IPS-18c (cell line): Measurements from ENCODE around the gene STAT3.
"Not testable (repeated sequence)": the region's sequence is repeated elsewhere in the genome, so short reads cannot be mapped to it uniquely, and the experiment has no call there.

Experiments
- H3K4me3 ChIP-seq: 2 replicates; pipeline ENCODE4 v1.7.0; 2013; ENCODE audit warnings: low read depth, mild to moderate bottlenecking, low read length, moderate library complexity; ENCODE audit not compliant: insufficient read depth
- H3K9me3 ChIP-seq: one replicate; pipeline ENCODE4 v1.6.1; 2013; ENCODE audit warnings: mild to moderate bottlenecking, low read length, moderate library complexity; ENCODE audit not compliant: control insufficient read depth, insufficient read depth

The STAT3 gene

GRCh38 chr17:42411905-42412679 lies 23.9 kb upstream of the STAT3 start:
- H3K9me3 ChIP-seq: no peaks in the 10 kb centered on the region
- H3K4me3 ChIP-seq: no peak overlapping the region

- H3K9me3 ChIP-seq: no peaks in the 10 kb centered on the region
- H3K4me3 ChIP-seq: no peak overlapping the region
These were observed 23.1 kb upstream of the STAT3 start for GRCh38 chr17:42411361-42411760.

GRCh38 chr17:42410319-42410685 lies 22.1 kb upstream of the STAT3 start:
- H3K4me3 ChIP-seq: no peak overlapping the region
- H3K9me3 ChIP-seq: no peaks in the 10 kb centered on the region

- no peak overlapping the region for H3K4me3 ChIP-seq
- no peaks in the 10 kb centered on the region for H3K9me3 ChIP-seq
These were observed 21.5 kb upstream of the STAT3 start for GRCh38 chr17:42409523-42410318.

- H3K4me3 ChIP-seq: no peak overlapping the region
These were observed 19.8 kb upstream of the STAT3 start for GRCh38 chr17:42408061-42408460.

GRCh38 chr17:42407289-42407836 lies 19.1 kb upstream of the STAT3 start:
- Histone ChIP-seq H3K9me3 (no peaks in the 10 kb centered on the region), H3K4me3 (no peak overlapping the region)

More at GRCh38 chr17:42408061-42408460, 19.8 kb upstream of the STAT3 start:
- H3K9me3 ChIP-seq: no peaks in the 10 kb centered on the region

GRCh38 chr17:42406615-42407288 lies 18.5 kb upstream of the STAT3 start:
- H3K9me3 ChIP-seq: no peaks in the 10 kb centered on the region
- H3K4me3 ChIP-seq: no peak overlapping the region

GRCh38 chr17:42405963-42406495 lies 17.8 kb upstream of the STAT3 start:
- no peak overlapping the region for H3K4me3 ChIP-seq
- H3K9me3 ChIP-seq: no peaks in the 10 kb centered on the region

- no peak overlapping the region for H3K4me3 ChIP-seq
- no peaks in the 10 kb centered on the region for H3K9me3 ChIP-seq
These were observed 16.8 kb upstream of the STAT3 start for GRCh38 chr17:42405076-42405475.

- H3K4me3 ChIP-seq: no peak overlapping the region; the same call in 1 of the 2 replicates
- H3K9me3 ChIP-seq: no peaks in the 10 kb centered on the region
These were observed 16.2 kb upstream of the STAT3 start for GRCh38 chr17:42404326-42405055.

- no peak overlapping the region for H3K4me3 ChIP-seq
These were observed 14.9 kb upstream of the STAT3 start for GRCh38 chr17:42403150-42403549.

GRCh38 chr17:42402117-42402516 lies 13.9 kb upstream of the STAT3 start:
- H3K9me3 ChIP-seq: no peaks in the 10 kb centered on the region
- no peak overlapping the region for H3K4me3 ChIP-seq

More at GRCh38 chr17:42403150-42403549, 14.9 kb upstream of the STAT3 start:
- no peaks in the 10 kb centered on the region for H3K9me3 ChIP-seq

- not testable (repeated sequence) for H3K9me3 ChIP-seq, H3K4me3 ChIP-seq
These were observed 12.7 kb upstream of the STAT3 start for GRCh38 chr17:42400844-42401375.

- no peak overlapping the region for H3K4me3 ChIP-seq
- H3K9me3 ChIP-seq: no peaks in the 10 kb centered on the region
These were observed 12.0 kb upstream of the STAT3 start for GRCh38 chr17:42399948-42400843.

- no peaks in the 10 kb centered on the region for H3K9me3 ChIP-seq
- H3K4me3 ChIP-seq: no peak overlapping the region
These were observed 10.9 kb upstream of the STAT3 start for GRCh38 chr17:42399121-42399520.

- not testable (repeated sequence) for H3K9me3 ChIP-seq, H3K4me3 ChIP-seq
These were observed 7.4 kb upstream of the STAT3 start for GRCh38 chr17:42395601-42396000.
